ENCODE measurements around the gene NEMF. TPM values are rescaled to one million over a fixed set of nuclear protein-coding genes. Genes with fewer than 3 reads are reported as not detected.
A peak's percentile ranks its signal among the peaks of the same experiment; 100 is the strongest.
"Not testable (repeated sequence)": the region's sequence is repeated elsewhere in the genome, so short reads cannot be mapped to it uniquely, and the experiment has no call there.

Gene NEMF
- total RNA-seq, 1 donor from 2014 or later: 30.3 TPM

DNA sequence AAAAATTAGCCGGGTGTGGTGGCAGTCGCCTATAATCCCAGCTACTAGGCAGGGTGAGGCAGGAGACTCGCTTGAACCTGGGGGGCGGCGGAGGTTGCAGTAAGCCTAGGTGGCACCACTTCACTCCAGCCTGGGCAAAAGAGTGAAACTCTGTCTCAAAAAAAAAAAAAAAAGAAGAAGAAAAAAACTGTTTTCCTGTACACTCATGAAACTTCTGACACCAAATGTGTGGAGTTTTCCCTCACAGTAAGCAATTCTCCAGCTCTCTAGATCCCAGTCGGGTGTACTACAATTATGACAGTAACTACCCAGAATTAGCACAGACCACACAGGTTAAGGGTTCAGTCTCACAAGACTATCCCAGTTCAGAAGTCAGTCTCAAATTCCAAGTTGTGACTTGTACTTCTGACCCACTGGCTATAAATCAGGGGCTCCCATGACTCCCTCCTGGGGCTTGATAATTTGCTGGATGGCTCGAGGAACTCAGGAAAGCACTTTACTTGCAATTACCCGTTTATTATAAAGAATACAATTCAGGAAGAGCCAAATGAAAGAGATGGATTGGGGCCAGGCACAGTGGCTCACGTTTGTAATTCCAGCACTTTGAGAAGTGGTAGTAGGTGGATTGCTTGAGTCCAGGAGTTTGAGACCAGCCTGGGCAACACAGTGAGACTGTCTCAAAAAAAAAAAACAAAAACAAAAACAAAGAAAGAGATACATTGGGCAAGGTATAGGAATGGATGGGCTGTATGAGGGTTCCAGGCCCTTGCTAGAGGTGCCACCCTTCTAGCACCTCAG is 27.9 kb upstream of the NEMF start:
- FAIRE-seq (no peak), DNase-seq (ENCODE audit: low read depth) (no peak)
- no peak overlapping the region for H3K4me3 ChIP-seq (ENCODE audit: low read depth, low read length)
- TF ChIP-seq, protein P1, sequence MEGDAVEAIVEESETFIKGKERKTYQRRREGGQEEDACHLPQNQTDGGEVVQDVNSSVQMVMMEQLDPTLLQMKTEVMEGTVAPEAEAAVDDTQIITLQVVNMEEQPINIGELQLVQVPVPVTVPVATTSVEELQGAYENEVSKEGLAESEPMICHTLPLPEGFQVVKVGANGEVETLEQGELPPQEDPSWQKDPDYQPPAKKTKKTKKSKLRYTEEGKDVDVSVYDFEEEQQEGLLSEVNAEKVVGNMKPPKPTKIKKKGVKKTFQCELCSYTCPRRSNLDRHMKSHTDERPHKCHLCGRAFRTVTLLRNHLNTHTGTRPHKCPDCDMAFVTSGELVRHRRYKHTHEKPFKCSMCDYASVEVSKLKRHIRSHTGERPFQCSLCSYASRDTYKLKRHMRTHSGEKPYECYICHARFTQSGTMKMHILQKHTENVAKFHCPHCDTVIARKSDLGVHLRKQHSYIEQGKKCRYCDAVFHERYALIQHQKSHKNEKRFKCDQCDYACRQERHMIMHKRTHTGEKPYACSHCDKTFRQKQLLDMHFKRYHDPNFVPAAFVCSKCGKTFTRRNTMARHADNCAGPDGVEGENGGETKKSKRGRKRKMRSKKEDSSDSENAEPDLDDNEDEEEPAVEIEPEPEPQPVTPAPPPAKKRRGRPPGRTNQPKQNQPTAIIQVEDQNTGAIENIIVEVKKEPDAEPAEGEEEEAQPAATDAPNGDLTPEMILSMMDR (IDR thresholded peaks at IDR 0.05; ENCODE audit: insufficient read depth, low read length, severe bottlenecking): no peak
- H3K27me3 ChIP-seq (ENCODE audit: control insufficient read depth, insufficient read depth, low read length): no peaks in the 10 kb centered on the region
- H3K36me3 ChIP-seq (ENCODE audit: control insufficient read depth, insufficient read depth, low read length): no peaks in the 10 kb centered on the region

- peak; percentile 70 for DNase-seq (ENCODE audit: low read depth)
- FAIRE-seq: no peak
- Histone ChIP-seq H3K36me3 (ENCODE audit: control insufficient read depth, insufficient read depth, low read length) (no peaks in the 10 kb centered on the region), H3K4me3 (ENCODE audit: low read depth, low read length) (no peak overlapping the region), H3K27me3 (ENCODE audit: control insufficient read depth, insufficient read depth, low read length) (no peaks in the 10 kb centered on the region)
- TF ChIP-seq, protein P1 (IDR thresholded peaks at IDR 0.05; ENCODE audit: insufficient read depth, low read length, severe bottlenecking): peak; percentile 67
Observed at GRCh38 chr14:49879646-49880204, 27.1 kb upstream of the NEMF start.

GRCh38 chr14:49876563-49877127 is 24.1 kb upstream of the NEMF start:
- TF ChIP-seq, protein P1 (IDR thresholded peaks at IDR 0.05; ENCODE audit: insufficient read depth, low read length, severe bottlenecking): no peak
- DNase-seq (ENCODE audit: low read depth) (no peak), FAIRE-seq (no peak)
- Histone ChIP-seq H3K27me3 (ENCODE audit: control insufficient read depth, insufficient read depth, low read length) (no peaks in the 10 kb centered on the region), H3K4me3 (ENCODE audit: low read depth, low read length) (no peak overlapping the region), H3K36me3 (ENCODE audit: control insufficient read depth, insufficient read depth, low read length) (no peaks in the 10 kb centered on the region)

- TF ChIP-seq, protein P1 (IDR thresholded peaks at IDR 0.05; ENCODE audit: insufficient read depth, low read length, severe bottlenecking): no peak
- no peaks in the 10 kb centered on the region for H3K36me3 ChIP-seq (ENCODE audit: control insufficient read depth, insufficient read depth, low read length)
- no peak overlapping the region for H3K4me3 ChIP-seq (ENCODE audit: low read depth, low read length)
- FAIRE-seq (no peak), DNase-seq (ENCODE audit: low read depth) (no peak)
- no peaks in the 10 kb centered on the region for H3K27me3 ChIP-seq (ENCODE audit: control insufficient read depth, insufficient read depth, low read length)
Observed at GRCh38 chr14:49875640-49876198, 23.1 kb upstream of the NEMF start.

DNA sequence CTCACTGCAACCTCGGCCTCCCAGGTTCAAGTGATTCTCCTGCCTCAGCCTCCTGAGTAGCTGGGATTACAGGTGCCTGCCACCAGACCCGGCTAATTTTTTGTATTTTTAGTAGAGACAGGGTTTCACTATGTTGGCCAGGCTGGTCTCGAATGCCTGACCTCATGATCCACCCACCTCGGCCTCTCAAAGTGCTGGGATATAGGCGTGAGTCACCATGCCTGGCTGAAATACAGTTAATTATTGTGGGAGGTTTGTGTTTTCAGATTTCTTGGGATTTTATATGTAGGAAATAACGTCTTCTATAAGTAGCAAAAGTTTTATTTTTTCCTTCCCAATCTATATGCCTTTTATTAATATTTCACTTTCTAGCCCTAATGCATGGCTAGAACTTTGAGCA is 21.0 kb upstream of the NEMF start:
- FAIRE-seq: not testable (repeated sequence)

DNA sequence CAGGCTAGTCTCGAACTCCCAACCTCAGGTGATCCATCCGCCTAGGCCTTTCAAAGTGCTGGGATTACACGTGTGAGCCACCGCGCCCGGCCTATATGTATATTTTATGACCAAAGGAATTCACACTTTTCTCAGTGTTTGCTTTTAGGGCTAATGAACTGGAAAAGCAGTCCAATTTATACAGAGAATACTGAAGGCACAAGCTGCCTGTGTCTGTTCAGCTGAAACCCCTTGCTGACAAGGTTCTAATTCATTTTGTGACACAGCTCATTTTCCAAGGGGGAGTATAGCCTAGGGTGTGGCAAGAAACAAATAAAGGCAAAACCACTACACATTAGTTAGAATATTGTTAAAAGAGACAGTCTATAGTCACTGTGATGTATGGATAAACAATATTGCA is 18.3 kb upstream of the NEMF start:
- no peak for DNase-seq (ENCODE audit: low read depth)
- FAIRE-seq: no peak
- Histone ChIP-seq H3K27me3 (ENCODE audit: control insufficient read depth, insufficient read depth, low read length) (no peaks in the 10 kb centered on the region), H3K4me3 (ENCODE audit: low read depth, low read length) (no peak overlapping the region), H3K36me3 (ENCODE audit: control insufficient read depth, insufficient read depth, low read length) (no peaks in the 10 kb centered on the region)
- TF ChIP-seq, protein P1 (IDR thresholded peaks at IDR 0.05; ENCODE audit: insufficient read depth, low read length, severe bottlenecking): no peak

More for the DNA sequence above, 21.0 kb upstream of the NEMF start:
- not testable (repeated sequence) for H3K36me3 ChIP-seq (ENCODE audit: control insufficient read depth, insufficient read depth, low read length); DNase-seq (ENCODE audit: low read depth); H3K4me3 ChIP-seq (ENCODE audit: low read depth, low read length); H3K27me3 ChIP-seq (ENCODE audit: control insufficient read depth, insufficient read depth, low read length)

Data from bronchial epithelial cell (primary cell).